GM21423 (cell line): Measurements from ENCODE around the gene CACNA1H.
"Not testable (repeated sequence)": the region's sequence is repeated elsewhere in the genome, so short reads cannot be mapped to it uniquely, and the experiment has no call there.

Experiments
- ATAC-seq: cut with Tn5 transposase; IDR thresholded peaks from one replicate; pipeline ENCODE4 v1.9.1; 2021; ENCODE audit warnings: mild to moderate bottlenecking, moderate library complexity; ENCODE audit not compliant: unreplicated experiment

CACNA1H gene

DNA sequence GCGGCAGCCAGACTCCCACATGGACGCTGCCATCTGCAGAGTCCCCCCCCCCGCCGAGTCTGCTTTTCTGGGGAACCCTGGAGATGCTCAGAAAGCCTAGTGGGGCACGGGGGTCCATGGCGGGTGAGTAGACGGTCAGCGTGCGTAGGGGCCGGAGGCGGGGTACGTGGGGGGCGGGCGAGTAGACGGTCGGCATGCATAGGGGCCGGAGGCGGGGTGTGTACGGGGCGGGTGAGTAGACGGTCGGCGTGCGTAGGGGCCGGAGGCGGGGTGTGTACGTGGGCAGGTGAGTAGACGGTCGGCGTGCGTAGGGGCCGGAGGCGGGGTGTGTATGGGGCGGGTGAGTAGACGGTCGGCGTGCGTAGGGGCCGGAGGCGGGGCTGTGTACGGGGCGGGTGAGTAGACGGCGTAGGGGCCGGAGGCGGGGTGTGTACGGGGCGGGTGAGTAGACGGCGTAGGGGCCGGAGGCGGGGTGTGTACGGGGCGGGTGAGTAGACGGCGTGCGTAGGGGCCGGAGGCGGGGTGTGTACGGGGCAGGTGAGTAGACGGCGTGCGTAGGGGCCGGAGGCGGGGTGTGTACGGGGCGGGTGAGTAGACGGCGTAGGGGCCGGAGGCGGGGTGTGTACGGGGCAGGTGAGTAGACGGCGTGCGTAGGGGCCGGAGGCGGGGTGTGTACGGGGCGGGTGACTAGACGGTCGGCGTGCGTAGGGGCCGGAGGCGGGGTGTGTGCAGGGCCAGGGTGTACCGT is 32.7 kb downstream of the CACNA1H start:
- not testable (repeated sequence) for ATAC-seq

DNA sequence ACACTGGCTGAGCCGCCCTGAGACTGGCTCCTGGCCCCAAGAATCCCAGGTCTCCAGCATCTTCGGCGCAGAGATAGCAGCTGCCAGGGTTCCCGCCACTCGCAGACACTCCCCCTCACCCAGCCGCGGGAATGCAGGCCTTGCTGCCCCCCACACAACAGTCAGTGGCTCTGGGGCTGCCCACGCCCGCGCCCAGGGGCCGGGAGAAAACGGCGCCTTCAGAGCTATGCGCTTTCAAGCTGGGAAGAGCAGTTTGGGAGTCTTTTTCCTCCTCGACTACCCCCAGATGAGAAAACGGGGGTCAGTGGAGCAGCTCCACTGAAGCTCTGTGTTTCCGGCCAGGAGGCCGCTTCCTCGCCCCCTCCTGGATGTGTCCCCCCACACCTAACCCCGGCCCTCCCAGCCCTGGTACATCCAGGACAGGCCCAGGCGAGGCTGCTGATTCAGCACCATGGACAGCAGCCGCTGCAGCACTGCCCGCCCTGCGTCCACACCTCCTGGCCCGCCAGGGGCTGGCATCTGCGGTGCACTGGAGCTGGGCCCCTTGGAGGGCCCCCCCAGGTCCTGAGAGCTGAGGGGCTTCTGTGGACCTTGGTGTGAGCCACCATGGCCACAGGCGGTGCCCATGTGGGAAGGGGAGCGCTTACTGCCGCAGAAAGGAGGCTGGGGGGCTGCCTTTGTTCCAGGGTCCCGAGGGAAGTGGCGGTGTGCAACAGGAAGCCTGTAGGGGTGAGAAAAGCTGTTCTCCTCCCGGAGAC is 35.7 kb downstream of the CACNA1H start:
- no peak for ATAC-seq

DNA sequence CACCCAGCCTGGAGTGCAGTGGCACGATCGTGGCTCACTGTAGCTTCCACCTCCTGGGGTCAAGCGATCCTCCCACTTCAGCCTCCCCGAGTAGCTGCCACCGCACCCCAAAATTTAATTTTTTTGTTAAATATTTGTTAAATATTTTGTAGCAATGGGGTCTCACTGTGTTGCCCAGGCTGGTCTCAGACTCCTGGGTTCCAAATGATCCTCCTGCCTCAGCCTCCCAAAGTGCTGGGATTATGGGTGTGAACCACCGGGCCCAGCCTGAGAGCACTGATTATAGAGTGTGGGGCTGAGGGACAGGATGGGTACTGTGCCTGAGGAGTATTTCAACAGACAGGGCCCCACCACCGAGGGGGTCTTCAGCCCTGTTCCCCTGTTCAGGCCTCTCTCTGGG is 36.5 kb downstream of the CACNA1H start:
- no peak for ATAC-seq

DNA sequence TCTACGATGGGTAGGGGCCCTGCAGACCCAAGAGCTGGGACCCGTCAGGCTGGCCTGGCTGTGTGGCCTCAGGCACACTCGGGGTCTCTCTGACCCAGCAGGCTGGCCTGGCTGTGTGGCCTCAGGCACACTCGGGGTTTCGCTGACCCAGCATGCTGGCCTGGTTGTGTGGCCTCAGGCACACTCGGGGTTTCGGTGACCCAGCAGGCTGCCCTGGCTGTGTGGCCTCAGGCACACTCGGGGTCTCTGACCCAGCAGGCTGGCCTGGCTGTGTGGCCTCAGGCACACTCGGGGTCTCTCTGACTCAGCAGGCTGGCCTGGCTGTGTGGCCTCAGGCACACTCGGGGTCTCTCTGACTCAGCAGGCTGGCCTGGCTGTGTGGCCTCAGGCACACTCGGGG is 37.9 kb downstream of the CACNA1H start:
- ATAC-seq, result not testable (repeated sequence)

DNA sequence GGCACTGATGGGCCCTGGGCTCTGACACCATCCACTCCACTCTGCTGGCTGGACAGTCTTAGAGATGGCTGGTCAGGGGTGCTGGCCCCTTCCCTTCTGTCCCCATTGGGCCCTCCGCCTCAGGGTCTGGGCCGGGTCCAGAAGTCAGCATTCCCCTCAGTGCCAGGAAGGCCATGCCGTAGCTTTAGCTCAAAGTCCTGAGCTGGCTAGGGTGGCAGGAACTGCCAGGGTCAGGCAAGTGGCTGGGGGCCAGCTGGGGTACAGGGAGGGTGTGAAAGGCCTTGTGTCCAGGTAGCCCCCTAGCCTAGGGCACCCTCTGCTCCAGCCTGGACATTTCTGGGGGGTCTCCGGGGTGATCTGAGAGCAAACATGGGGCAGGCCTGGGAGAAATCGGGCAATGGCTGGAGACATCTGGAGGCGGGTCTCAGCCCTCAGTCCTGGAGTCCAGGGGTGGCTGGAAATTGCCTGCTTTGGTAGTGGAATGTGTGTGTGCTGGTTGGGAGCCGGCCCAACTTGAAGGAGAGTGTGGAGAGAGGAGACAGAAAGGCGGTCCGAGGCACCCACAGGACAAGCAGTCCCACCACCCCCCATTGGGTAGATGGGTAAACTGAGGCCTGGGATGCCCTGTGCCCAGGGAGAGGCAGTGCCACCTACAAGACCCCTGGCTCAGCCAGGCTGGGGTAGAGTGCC is 39.6 kb downstream of the CACNA1H start:
- ATAC-seq, result no peak

DNA sequence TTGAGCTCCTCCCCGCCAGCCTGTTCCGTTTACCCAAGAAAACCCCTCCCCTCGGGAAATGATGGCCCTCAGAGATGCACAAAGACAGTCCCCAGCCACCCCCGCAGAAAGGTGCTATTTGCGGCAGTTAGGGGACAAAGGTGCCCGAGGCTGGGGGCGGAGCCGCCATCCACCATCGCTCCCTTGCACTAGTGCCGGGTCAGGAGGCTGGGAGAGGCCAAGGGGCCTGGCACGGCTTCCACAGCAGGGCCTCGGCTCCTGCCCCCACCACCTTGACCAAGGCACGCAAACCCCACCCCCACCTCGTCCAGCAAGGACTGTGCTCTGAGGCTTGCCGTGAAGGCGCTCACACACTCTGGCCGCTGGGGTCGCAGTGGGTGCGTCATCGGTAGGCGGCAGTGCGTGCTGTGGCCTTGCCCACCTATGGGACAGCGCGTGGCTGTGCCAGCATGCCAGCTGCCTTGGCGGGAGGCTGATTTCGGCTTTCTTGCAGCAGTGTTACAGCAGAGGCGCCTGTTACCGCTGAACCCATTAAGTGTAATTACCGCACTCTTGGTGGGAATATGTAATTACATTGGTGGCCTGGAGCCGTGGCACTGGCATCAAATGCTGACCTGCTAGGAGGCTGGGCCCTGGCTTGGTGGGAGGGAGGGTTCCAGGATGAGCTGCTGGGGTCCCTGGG is 40.4 kb downstream of the CACNA1H start:
- no peak for ATAC-seq

DNA sequence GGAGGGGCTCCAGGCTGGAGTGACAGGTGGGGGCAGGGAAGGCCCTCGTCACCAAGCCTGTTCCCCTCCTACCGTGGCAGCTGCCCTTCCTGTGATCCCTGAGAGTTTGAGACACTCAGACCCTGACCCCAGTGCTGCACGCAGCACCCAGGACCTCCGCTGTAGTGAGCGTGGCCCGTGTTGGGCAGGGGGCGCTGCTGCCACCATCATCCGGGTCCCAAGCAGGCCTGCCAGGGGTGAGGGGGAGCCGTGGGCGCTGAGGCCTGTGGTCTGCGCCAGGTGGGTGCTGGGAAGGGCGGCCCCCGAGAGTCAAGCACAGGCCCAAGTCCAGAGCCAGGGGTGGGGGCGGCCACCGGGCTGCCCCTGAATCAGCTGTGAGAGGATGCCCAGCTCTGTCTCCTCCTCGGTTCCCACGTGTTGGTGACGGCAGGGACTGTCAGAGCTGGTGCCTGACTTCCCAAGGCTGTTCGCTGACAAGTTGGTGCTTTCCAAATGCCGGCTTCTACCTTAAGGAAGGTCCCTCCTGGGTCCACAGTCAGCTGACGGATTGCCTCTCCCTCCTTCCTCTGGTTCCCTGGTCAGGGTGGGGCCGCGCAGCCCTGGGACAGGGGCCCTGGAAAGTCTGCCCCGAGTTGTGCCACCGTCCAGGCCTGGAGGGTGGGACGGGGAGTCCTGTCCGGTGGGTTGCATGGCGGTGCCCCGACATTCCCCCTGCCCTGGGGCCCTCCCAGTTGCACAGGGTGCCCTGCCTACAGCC is 41.1 kb downstream of the CACNA1H start:
- ATAC-seq, result no peak

DNA sequence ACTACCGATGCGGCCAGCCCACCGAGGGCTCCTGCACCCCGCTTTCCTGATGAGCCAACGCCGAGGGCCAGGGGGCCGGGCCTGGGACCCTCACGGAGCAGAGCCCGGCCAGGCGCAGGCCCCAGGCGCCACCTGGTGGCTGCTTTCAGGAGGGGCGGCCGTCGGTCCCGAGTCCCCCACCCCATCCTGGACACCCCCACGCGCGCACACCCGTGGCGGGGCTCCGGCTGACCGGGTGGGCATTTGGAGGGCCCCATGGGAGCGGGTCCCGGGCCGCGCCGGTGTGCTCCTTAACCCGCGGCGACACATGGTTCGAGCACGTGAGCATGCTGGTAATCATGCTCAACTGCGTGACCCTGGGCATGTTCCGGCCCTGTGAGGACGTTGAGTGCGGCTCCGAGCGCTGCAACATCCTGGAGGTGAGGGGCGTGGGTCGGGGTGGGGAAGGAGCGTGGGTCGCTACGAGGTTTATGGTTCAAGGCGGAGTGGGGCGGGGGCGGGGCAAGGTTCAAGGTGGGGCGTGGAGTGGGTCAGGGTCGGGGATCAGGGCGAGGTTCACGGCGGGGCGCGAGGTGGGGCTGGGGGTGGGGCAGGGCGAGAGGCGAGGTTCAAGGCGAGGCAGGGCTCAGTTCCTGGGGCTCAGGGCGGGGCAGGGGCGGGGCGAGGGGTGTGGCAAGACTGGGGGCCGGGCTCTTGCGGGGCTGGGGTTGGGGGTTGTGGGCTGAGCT is 41.9 kb downstream of the CACNA1H start:
- ATAC-seq, result no peak

DNA sequence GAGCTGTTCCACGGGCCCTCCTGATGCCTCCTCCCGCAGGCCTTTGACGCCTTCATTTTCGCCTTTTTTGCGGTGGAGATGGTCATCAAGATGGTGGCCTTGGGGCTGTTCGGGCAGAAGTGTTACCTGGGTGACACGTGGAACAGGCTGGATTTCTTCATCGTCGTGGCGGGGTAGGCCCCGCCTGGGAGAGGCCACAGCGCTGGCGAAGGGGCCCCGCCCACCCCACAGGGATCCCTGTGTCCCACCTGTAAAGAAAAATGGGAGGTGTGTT is 42.4 kb downstream of the CACNA1H start:
- ATAC-seq, result no peak

DNA sequence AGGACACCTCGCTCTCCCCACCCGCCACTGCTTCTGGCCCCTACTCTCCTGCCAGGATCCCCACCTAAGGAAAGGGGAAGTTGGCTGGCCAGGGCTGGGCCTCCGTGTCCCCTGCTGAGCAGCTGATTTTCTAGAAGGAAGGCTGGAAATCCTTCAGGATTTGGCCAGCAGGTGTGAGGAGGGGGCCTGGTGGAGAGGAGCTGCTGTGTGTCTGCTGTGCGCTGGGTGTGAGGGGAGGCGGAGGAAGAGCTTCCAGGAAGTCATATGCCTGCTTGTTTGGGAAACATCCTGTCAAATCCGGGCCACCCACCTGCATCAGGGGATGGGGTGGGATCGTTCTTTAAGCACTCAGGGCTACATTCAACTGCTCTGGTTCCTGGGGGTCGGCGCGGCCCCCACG is 43.6 kb downstream of the CACNA1H start:
- ATAC-seq, result no peak

DNA sequence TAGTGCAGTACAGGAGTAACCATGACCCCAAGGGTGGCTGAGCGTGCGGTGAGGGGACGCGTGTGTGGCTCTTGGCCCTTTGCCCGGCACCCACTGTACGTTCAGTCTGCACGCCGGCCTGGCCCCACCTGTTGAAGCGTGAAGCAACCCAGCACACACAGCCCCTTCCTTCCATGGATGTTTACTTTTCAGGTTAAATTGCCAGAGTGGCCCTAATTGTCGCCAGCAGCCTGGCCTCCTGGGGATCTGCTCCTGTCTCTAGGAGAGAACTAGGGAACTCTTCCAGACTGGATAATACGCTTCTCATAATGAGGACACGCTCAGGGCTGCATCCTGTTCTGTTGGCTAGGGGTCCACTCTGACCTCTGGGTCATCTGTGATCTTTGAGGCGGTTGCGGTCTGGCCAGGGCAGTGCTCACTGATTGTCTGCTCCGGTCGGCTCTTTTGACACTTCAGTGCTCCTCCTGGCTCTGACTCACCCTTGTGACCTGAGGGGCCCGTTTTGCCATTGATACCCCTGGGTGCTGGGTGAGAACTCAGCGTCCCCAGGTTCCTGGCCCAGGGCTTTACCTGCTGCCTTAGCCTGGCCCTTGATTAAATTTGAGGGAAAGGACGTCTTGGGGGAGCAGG is 44.4 kb downstream of the CACNA1H start:
- ATAC-seq, result no peak

DNA sequence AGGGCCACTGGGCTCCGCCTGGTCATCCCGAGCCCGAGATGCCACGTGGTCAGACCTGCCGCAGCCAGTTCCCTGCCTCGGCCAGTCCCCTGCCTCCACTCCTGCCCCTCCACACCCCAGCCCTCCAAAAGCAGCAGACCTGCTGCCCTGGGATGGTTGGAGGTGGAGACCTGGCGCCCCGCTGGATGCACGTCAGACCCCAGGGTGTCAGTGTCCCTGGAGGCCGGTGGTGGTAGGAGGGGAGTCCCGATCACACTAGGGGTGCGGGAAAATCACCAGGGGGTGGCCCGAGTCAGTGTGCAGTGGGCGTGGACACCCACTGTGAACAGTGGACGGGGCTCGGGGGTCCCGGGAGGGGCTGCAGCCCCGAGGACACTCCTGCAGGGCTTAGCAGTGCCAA is 45.3 kb downstream of the CACNA1H start:
- ATAC-seq, result no peak

DNA sequence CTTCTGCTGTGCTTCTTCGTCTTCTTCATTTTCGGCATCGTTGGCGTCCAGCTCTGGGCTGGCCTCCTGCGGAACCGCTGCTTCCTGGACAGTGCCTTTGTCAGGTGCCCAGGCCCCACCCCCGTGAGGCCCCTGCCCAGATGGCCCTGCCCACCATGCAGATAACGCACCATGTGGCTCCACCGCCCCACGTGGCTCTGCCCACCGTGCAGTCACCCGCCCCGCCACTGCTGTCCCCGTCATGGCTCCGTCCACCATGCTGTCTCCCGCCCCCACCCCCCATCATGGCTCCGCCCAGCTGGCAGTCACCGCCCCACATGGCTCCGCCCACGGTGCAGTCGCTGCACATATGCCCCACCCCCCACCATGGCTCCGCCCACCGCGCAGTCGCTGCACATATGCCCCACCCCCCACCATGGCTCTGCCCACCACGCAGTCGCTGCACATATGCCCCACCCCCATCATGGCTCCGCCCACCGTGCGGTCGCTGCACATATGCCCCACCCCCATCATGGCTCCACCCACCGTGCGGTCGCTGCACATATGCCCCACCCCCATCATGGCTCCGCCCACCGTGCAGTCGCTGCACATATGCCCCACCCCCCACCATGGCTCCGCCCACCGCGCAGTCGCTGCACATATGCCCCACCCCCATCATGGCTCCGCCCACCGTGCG is 45.9 kb downstream of the CACNA1H start:
- ATAC-seq, result not testable (repeated sequence)

DNA sequence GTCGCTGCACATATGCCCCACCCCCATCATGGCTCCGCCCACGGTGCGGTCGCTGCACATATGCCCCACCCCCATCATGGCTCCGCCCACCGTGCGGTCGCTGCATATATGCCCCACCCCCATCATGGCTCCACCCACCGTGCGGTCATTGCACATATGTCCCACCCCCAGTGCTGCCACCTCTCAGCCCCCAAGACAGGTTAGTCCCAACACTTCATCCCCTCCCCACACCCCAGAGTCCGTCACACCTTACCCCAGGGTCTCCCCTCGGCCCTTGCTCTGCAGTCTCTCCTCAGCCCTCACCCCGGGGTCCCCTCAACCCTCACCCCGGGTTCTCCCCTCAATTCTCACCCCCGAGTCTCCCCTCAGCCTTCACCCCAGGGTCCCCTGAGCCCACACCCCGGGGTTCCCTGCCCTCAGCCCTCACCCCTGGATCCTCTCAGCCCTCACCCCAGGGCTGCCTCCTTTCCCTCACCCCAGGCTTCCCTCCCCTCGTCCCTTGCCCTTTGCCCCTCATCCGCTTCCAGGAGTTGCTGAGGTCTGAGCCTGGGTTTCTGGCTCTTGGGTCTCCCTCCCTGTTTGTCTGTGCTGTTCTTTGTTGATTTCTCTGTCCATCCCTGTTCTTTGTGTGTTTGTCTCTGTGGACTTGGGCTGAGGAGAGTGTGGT is 46.6 kb downstream of the CACNA1H start:
- no peak for ATAC-seq

DNA sequence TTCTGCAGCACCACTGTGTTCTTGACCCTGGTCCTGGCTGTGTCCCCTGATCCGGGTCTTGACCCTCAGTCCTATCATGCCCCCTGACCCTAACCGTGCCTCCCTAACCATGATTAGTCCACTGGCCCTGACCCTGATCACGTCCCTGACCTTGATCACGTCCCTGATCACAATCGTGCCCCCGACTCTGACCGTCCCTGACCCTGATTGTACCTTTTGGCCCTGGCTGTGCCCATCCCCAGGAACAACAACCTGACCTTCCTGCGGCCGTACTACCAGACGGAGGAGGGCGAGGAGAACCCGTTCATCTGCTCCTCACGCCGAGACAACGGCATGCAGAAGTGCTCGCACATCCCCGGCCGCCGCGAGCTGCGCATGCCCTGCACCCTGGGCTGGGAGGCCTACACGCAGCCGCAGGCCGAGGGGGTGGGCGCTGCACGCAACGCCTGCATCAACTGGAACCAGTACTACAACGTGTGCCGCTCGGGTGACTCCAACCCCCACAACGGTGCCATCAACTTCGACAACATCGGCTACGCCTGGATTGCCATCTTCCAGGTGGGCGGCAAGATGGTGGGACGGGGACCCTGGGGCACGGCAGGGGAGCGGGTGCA is 47.2 kb downstream of the CACNA1H start:
- no peak for ATAC-seq

DNA sequence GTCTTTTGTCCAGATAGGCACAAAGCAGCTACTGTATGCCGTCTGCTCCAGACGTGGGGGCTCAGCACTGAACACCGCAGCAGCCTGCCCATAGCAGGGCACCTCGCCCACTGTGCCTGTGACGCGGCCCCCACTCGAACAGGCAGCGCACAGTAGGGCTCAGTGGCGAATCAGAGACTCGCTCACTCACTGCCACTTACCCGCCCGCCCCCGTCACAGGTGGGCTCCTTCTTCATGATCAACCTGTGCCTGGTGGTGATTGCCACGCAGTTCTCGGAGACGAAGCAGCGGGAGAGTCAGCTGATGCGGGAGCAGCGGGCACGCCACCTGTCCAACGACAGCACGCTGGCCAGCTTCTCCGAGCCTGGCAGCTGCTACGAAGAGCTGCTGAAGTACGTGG is 48.5 kb downstream of the CACNA1H start:
- no peak for ATAC-seq

DNA sequence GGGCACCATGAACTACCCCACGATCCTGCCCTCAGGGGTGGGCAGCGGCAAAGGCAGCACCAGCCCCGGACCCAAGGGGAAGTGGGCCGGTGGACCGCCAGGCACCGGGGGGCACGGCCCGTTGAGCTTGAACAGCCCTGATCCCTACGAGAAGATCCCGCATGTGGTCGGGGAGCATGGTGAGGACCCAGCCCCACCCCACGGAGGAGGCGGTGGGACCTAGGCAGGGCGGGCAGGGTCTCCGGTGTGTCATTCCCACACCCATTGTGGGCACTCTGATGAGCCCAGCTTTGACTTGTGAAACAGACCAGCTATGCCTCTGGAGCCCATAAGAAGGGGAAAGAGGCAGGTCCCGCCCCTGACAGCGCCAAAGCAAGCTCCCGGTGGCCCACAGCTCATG is 49.4 kb downstream of the CACNA1H start:
- no peak for ATAC-seq

DNA sequence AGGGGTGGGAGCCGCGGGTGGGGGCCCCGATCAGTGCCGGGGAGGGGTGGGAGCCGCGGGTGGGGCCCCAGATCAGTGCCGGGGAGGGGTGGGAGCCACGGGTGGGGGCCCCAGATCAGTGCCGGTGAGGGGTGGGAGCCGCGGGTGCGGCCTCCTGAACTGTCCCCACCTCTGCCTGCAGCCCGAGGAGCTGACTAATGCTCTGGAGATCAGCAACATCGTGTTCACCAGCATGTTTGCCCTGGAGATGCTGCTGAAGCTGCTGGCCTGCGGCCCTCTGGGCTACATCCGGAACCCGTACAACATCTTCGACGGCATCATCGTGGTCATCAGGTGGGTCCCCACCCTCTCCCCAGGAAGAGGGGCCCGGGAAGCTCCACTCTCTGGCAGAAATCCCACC is 52.0 kb downstream of the CACNA1H start:
- ATAC-seq, result no peak
